ENCODE results near the gene COPS3. TPM values are rescaled to one million over a fixed set of nuclear protein-coding genes. Genes with fewer than 3 reads are reported as not detected.

Gene COPS3
- polyA plus RNA-seq, 1 donor from 2014 or later, result 213 TPM

GRCh38 chr17:17231621-17232302 lies 49.3 kb downstream of the COPS3 start:
- Histone ChIP-seq H2AFZ (ENCODE audit: low read depth, low read length) (no peak overlapping the region), H3K27me3 (ENCODE audit: insufficient read depth, low read depth, low read length) (no peaks in the 10 kb centered on the region), H3K4me3 (ENCODE audit: low read length) (no peak overlapping the region), H3K36me3 (ENCODE audit: insufficient read depth, low read length) (no peaks in the 10 kb centered on the region), H3K27ac (ENCODE audit: low read length) (no peak overlapping the region), H3K9me3 (ENCODE audit: low read length) (no peaks in the 10 kb centered on the region), H3K9ac (ENCODE audit: low read length) (no peak overlapping the region), H3K9me2 (ENCODE audit: insufficient read depth, low read length) (no peaks in the 10 kb centered on the region), H3F3A (ENCODE audit: insufficient read depth, low read length, poor library complexity, severe bottlenecking) (no peaks in the 10 kb centered on the region), H3K79me2 (replicated peaks; ENCODE audit: insufficient read depth, low read length) (peaks cover 21% of the 10 kb centered on the region), H4K20me1 (ENCODE audit: insufficient read depth) (no peaks in the 10 kb centered on the region), H3K4me2 (ENCODE audit: low read length) (no peak overlapping the region)
- no peak for TF ChIP-seq EZH2 (IDR thresholded peaks at IDR 0.05; ENCODE audit: borderline replicate concordance, insufficient read depth, low read length, poor library complexity, severe bottlenecking)
- TF ChIP-seq REST (IDR thresholded peaks at IDR 0.05; ENCODE audit: borderline replicate concordance), result no peak
- no peak for TF ChIP-seq SMC3 (conservative IDR thresholded peaks at IDR 0.05; ENCODE audit: poor library complexity)
- no peak for TF ChIP-seq POLR2AphosphoS5 (IDR thresholded peaks at IDR 0.05)
- TF ChIP-seq EP300 (conservative IDR thresholded peaks at IDR 0.05; ENCODE audit: poor library complexity, severe bottlenecking), result no peak
- TF ChIP-seq, protein P1, sequence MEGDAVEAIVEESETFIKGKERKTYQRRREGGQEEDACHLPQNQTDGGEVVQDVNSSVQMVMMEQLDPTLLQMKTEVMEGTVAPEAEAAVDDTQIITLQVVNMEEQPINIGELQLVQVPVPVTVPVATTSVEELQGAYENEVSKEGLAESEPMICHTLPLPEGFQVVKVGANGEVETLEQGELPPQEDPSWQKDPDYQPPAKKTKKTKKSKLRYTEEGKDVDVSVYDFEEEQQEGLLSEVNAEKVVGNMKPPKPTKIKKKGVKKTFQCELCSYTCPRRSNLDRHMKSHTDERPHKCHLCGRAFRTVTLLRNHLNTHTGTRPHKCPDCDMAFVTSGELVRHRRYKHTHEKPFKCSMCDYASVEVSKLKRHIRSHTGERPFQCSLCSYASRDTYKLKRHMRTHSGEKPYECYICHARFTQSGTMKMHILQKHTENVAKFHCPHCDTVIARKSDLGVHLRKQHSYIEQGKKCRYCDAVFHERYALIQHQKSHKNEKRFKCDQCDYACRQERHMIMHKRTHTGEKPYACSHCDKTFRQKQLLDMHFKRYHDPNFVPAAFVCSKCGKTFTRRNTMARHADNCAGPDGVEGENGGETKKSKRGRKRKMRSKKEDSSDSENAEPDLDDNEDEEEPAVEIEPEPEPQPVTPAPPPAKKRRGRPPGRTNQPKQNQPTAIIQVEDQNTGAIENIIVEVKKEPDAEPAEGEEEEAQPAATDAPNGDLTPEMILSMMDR (IDR thresholded peaks at IDR 0.05; ENCODE audit: poor library complexity, severe bottlenecking), result no peak

- no peak for TF ChIP-seq EP300 (conservative IDR thresholded peaks at IDR 0.05; ENCODE audit: poor library complexity, severe bottlenecking)
- no peak for TF ChIP-seq EZH2 (IDR thresholded peaks at IDR 0.05; ENCODE audit: borderline replicate concordance, insufficient read depth, low read length, poor library complexity, severe bottlenecking)
- no peak for TF ChIP-seq TAF1 (IDR thresholded peaks at IDR 0.05; ENCODE audit: low read depth)
- TF ChIP-seq SMC3 (conservative IDR thresholded peaks at IDR 0.05; ENCODE audit: poor library complexity), result no peak
- no peak for TF ChIP-seq POLR2AphosphoS5 (IDR thresholded peaks at IDR 0.05)
- TF ChIP-seq, protein P1 (IDR thresholded peaks at IDR 0.05; ENCODE audit: poor library complexity, severe bottlenecking), result no peak
- no peak for TF ChIP-seq MXI1 (conservative IDR thresholded peaks at IDR 0.05; ENCODE audit: poor library complexity, severe bottlenecking)
- no peak for TF ChIP-seq REST (IDR thresholded peaks at IDR 0.05; ENCODE audit: borderline replicate concordance)
- Histone ChIP-seq H4K20me1 (ENCODE audit: insufficient read depth) (no peaks in the 10 kb centered on the region), H3K36me3 (ENCODE audit: insufficient read depth, low read length) (peaks cover 6% of the 10 kb centered on the region)
These were observed 51.3 kb downstream of the COPS3 start for GRCh38 chr17:17229416-17230384.

More at GRCh38 chr17:17229416-17230384, 51.3 kb downstream of the COPS3 start:
- no peak overlapping the region for H2AFZ ChIP-seq (ENCODE audit: low read depth, low read length)
- no peak overlapping the region for H3K4me2 ChIP-seq (ENCODE audit: low read length)
- no peak overlapping the region for H3K9ac ChIP-seq (ENCODE audit: low read length)
- H3K9me2 ChIP-seq (ENCODE audit: insufficient read depth, low read length), result no peaks in the 10 kb centered on the region
- H3K9me3 ChIP-seq (ENCODE audit: low read length), result no peaks in the 10 kb centered on the region
- peaks cover 5% of the 10 kb centered on the region for H3K79me2 ChIP-seq (replicated peaks; ENCODE audit: insufficient read depth, low read length)
- H3K27ac ChIP-seq (ENCODE audit: low read length), result no peak overlapping the region
- no peak overlapping the region for H3K4me3 ChIP-seq (ENCODE audit: low read length)
- no peaks in the 10 kb centered on the region for H3K27me3 ChIP-seq (ENCODE audit: insufficient read depth, low read depth, low read length)
- no peaks in the 10 kb centered on the region for H3F3A ChIP-seq (ENCODE audit: insufficient read depth, low read length, poor library complexity, severe bottlenecking)
